ENCODE results near the gene JARID2. TPM values are rescaled to one million over a fixed set of nuclear protein-coding genes. Genes with fewer than 3 reads are reported as not detected.

Gene JARID2
- total and polyA plus RNA-seq, 9 of the 15 experiments (the other 6 are each of a cell fraction or from before 2014, with no cell fraction given): 5.0 to 29.0 (median 15.6) TPM

GRCh38 chr6:15417811-15418210 lies 171.9 kb downstream of the JARID2 start:
- ChIA-PET POLR2A (no interaction called here), CTCF (ENCODE audit: low intra/inter-chr PET ratio) (no interaction called here)
- Histone ChIP-seq H4K20me1 (replicated peaks; ENCODE audit: control insufficient read depth, insufficient read depth, low read length) (no peaks in the 10 kb centered on the region), H3K79me2 (ENCODE audit: control insufficient read depth, insufficient read depth, low read length) (peaks cover 40% of the 10 kb centered on the region), H3K4me2 (ENCODE audit: insufficient read depth, low read length) (no peak overlapping the region), H3K27me3 (ENCODE audit: control insufficient read depth in 2 of 2, insufficient read depth in 2 of 2, low read length in 2 of 2) (no peaks in the 10 kb centered on the region), H2AFZ (ENCODE audit: low read depth, low read length) (no peak overlapping the region), H3K36me3 (ENCODE audit: control insufficient read depth, insufficient read depth, low read length) (peaks cover 9% of the 10 kb centered on the region), H3K27ac (ENCODE audit: extremely low read depth, low read depth, low read length) (no peak overlapping the region), H3K9me3 (replicated peaks; ENCODE audit: control insufficient read depth, insufficient read depth, low read depth, low read length) (peaks cover 12% of the 10 kb centered on the region), H3K4me1 (replicated peaks in 1 of 2; ENCODE audit: control insufficient read depth in 2 of 2, insufficient read depth in 2 of 2, low read length in 2 of 2) (peaks cover 0 to 5% of the 10 kb centered on the region in 2 experiments; a peak in 1 of 5 replicates), H3K9ac (ENCODE audit: insufficient read depth in 1 of 2, low read depth in 2 of 2, low read length in 2 of 2) (no peak overlapping the region), H3K4me3 (no peak overlapping the region), H3K9me1 (ENCODE audit: control insufficient read depth, insufficient read depth, low read length) (peaks cover 3% of the 10 kb centered on the region)
- DNase-seq (ENCODE audit: extremely low read depth in 1 of 4, low spot score in 3 of 4) (no peak), ATAC-seq (no peak), FAIRE-seq (no peak)
- BruUV-seq (replicated peaks): no TSS peak
- intact Hi-C loops (cut with micrococcal nuclease): no loop called here
- in situ Hi-C loops (cut with MboI): no loop called here
- 92% methylated on average over 5 of the region's 5 CpGs for WGBS (ENCODE audit: insufficient coverage, low coverage, missing lambda C conversion rate)
- no peak for TF ChIP-seq CHD4 (IDR thresholded peaks at IDR 0.05; ENCODE audit: insufficient read depth, insufficient replicate concordance, low read depth, low read length, poor library complexity, severe bottlenecking)
- peak; percentile 16 for TF ChIP-seq MEIS2 (IDR thresholded peaks at IDR 0.05; ENCODE audit: partially characterized antibody)

- peaks cover 12% of the 10 kb centered on the region for H3K9me3 ChIP-seq (replicated peaks; ENCODE audit: control insufficient read depth, insufficient read depth, low read depth, low read length)
- 100% methylated on average over 2 of the region's 2 CpGs for WGBS (ENCODE audit: insufficient coverage, low coverage, missing lambda C conversion rate)
- peaks cover 3% of the 10 kb centered on the region for H3K9me1 ChIP-seq (ENCODE audit: control insufficient read depth, insufficient read depth, low read length)
- peaks cover 5% of the 10 kb centered on the region for H3K36me3 ChIP-seq (ENCODE audit: control insufficient read depth, insufficient read depth, low read length)
- in situ Hi-C loops (cut with MboI): no loop called here
- FAIRE-seq (no peak), ATAC-seq (no peak), DNase-seq (ENCODE audit: extremely low read depth in 1 of 4, low spot score in 3 of 4) (no peak)
- BruUV-seq (replicated peaks): no TSS peak
- ChIA-PET POLR2A (interaction anchor here (0.7 to 1.4 kb wide), 5 partner anchors 11 to 137 kb away, joined by 3 read pairs; no protein-coding TSS in a partner anchor), CTCF (ENCODE audit: low intra/inter-chr PET ratio) (no interaction called here)
- no peaks in the 10 kb centered on the region for H3K4me1 ChIP-seq (replicated peaks in 1 of 2; ENCODE audit: control insufficient read depth in 2 of 2, insufficient read depth in 2 of 2, low read length in 2 of 2)
- peaks cover 40% of the 10 kb centered on the region for H3K79me2 ChIP-seq (ENCODE audit: control insufficient read depth, insufficient read depth, low read length)
- no peak overlapping the region for H3K9ac ChIP-seq (ENCODE audit: insufficient read depth in 1 of 2, low read depth in 2 of 2, low read length in 2 of 2)
- H3K27me3 ChIP-seq (ENCODE audit: control insufficient read depth in 2 of 2, insufficient read depth in 2 of 2, low read length in 2 of 2): no peaks in the 10 kb centered on the region
- no peaks in the 10 kb centered on the region; the same call in 1 of the 2 replicates for H4K20me1 ChIP-seq (replicated peaks; ENCODE audit: control insufficient read depth, insufficient read depth, low read length)
- intact Hi-C loops (cut with micrococcal nuclease): no loop called here
- H3K27ac ChIP-seq (ENCODE audit: extremely low read depth, low read depth, low read length): no peak overlapping the region
- no peak overlapping the region for H3K4me3 ChIP-seq
- no peak overlapping the region for H3K4me2 ChIP-seq (ENCODE audit: insufficient read depth, low read length)
- H2AFZ ChIP-seq (ENCODE audit: low read depth, low read length): no peak overlapping the region
- TF ChIP-seq, protein P1, sequence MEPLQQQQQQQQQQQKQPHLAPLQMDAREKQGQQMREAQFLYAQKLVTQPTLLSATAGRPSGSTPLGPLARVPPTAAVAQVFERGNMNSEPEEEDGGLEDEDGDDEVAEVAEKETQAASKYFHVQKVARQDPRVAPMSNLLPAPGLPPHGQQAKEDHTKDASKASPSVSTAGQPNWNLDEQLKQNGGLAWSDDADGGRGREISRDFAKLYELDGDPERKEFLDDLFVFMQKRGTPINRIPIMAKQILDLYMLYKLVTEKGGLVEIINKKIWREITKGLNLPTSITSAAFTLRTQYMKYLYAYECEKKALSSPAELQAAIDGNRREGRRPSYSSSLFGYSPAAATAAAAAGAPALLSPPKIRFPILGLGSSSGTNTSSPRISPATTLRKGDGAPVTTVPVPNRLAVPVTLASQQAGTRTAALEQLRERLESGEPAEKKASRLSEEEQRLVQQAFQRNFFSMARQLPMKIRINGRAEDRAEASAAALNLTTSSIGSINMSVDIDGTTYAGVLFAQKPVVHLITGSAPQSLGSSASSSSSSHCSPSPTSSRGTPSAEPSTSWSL (CRISPR knock-in tag; IDR thresholded peaks at IDR 0.05; ENCODE audit: borderline replicate concordance): no peak
- TF ChIP-seq TSC22D4 (tag; IDR thresholded peaks at IDR 0.05) (no peak), HDAC8 (tag; IDR thresholded peaks at IDR 0.05) (no peak), ARID1B (IDR thresholded peaks at IDR 0.05) (no peak), YBX1 (IDR thresholded peaks at IDR 0.05) (no peak), FOXK2 (conservative IDR thresholded peaks at IDR 0.05 in 1 of 2, IDR thresholded peaks at IDR 0.05 in 1 of 2; ENCODE audit: low read depth in 2 of 2) (no peak), ZBTB43 (CRISPR knock-in tag; IDR thresholded peaks at IDR 0.05) (no peak), CBX8 (IDR thresholded peaks at IDR 0.05; ENCODE audit: borderline replicate concordance, extremely low read depth, low read depth, low read length, poor library complexity, severe bottlenecking) (no peak), ZFP1 (CRISPR knock-in tag; IDR thresholded peaks at IDR 0.05) (peak; percentile 98)
Measured at GRCh38 chr6:15419493-15419892, 173.6 kb downstream of the JARID2 start.

Measured in K562 (cell line).